NB4 (cell line): Measurements from ENCODE around the gene GPX3.

Source experiments
- CTCF ChIP-seq: IDR thresholded peaks from one replicate; pipeline ENCODE4 v1.5.1; 2012; ENCODE audit warnings: low read depth, low read length
- MYC ChIP-seq: IDR thresholded peaks from 2 replicates; pipeline ENCODE4 v1.6.1; 2011; ENCODE audit warnings: low read depth, low read length
- POLR2A ChIP-seq: IDR thresholded peaks from 2 replicates; pipeline ENCODE4 v1.6.1; 2011; ENCODE audit warnings: mild to moderate bottlenecking; ENCODE audit not compliant: insufficient read length; ENCODE audit errors: extremely low read depth

GRCh38 chr5:151016700-151017099 is 3.7 kb upstream of the GPX3 start:
- no peak for TF ChIP-seq CTCF
- TF ChIP-seq MYC, result no peak
- TF ChIP-seq POLR2A, result no peak
